Mucosa of descending colon (tissue), 3 donors: ENCODE results near the gene KCNT1. TPM values are rescaled to one million over a fixed set of nuclear protein-coding genes. Genes with fewer than 3 reads are reported as not detected.

Experiments used
- ATAC-seq: fragments of 200-7000 bp; cut with Tn5 transposase; one replicate; pipeline ENCODE4 v1.9.1; 2020; ENCODE audit warnings: mild to moderate bottlenecking, moderate library complexity
- DNase-seq, 3 donors: peaks; one replicate each; pipeline ENCODE4 v3.0.0-alpha.2; 2020
- H3K36me3 ChIP-seq: fragments of 200-600 bp; one replicate; pipeline ENCODE4 v1.8.0; 2021; ENCODE audit warnings: low read depth, mild to moderate bottlenecking
- H3K4me1 ChIP-seq: fragments of 200-600 bp; one replicate; pipeline ENCODE4 v1.8.0; 2021; ENCODE audit warnings: low read depth, mild to moderate bottlenecking
- H3K4me3 ChIP-seq: fragments of 200-600 bp; one replicate; pipeline ENCODE4 v1.8.0; 2021; ENCODE audit warnings: mild to moderate bottlenecking
- H3K9me3 ChIP-seq: fragments of 200-600 bp; one replicate; pipeline ENCODE4 v1.8.0; 2021; ENCODE audit warnings: mild to moderate bottlenecking
- CTCF ChIP-seq: fragments of 200-600 bp; IDR thresholded peaks from one replicate; pipeline ENCODE4 v1.8.0; 2022; ENCODE audit warnings: antibody characterized with exemption, mild to moderate bottlenecking
- intact Hi-C, 2 donors: fragments of 100-400 bp; cut with DNase I in 1 of 2; cut with micrococcal nuclease in 1 of 2; formaldehyde crosslinking; loops; one replicate each; pipeline versions ENCODE4 v1.11.0 to v1.11.1; 2022; cut with DNase I, micrococcal nuclease
- total RNA-seq, 3 donors: library from RNA; stranded (reverse); fragmentation: NEBNext Ultra II Directional in 2 of 3; extraction: Animal tissue kit (Norgen Biotek cat#: 25700) in 2 of 3; gene quantifications; one replicate each; pipeline versions ENCODE4 v1.2.1 to v1.2.4, GENCODE V29; 2021 to 2023
- donor health status: DM: no; HTN: no; CAD: no; lungs with moderate emphysema.
- donor health status: DM: no; HTN: no; CAD: no.
- donor health status: DM: no; HTN: yes; CAD: no.

Gene KCNT1
- total RNA-seq, 3 donors from 2014 or later = 0.22 to 0.60 TPM; not detected in 1

GRCh38 chr9:135792268-135793128, 90.5 kb downstream of the KCNT1 start:
- H3K4me1 ChIP-seq = no peaks in the 10 kb centered on the region
- DNase-seq (no peak), ATAC-seq (no peak)
- TF ChIP-seq CTCF = no peak
- no peaks in the 10 kb centered on the region for H3K36me3 ChIP-seq
- H3K4me3 ChIP-seq = no peak overlapping the region
- no peaks in the 10 kb centered on the region for H3K9me3 ChIP-seq
- intact Hi-C loops = no loop called here

- intact Hi-C loops = no loop called here
- DNase-seq = no peak
- no peak for TF ChIP-seq CTCF
- H3K9me3 ChIP-seq = no peaks in the 10 kb centered on the region
- no peak overlapping the region for H3K4me3 ChIP-seq
- no peaks in the 10 kb centered on the region for H3K36me3 ChIP-seq
- no peak for ATAC-seq
- H3K4me1 ChIP-seq = no peaks in the 10 kb centered on the region
Measured at GRCh38 chr9:135793221-135794056, 91.5 kb downstream of the KCNT1 start.

- Histone ChIP-seq H3K4me3 (no peak overlapping the region), H3K9me3 (no peaks in the 10 kb centered on the region), H3K4me1 (no peaks in the 10 kb centered on the region), H3K36me3 (no peaks in the 10 kb centered on the region)
- intact Hi-C loops = no loop called here
- ATAC-seq = no peak
- no peak for TF ChIP-seq CTCF
- no peak for DNase-seq
Measured at GRCh38 chr9:135794057-135794335, 92.0 kb downstream of the KCNT1 start.

DNA sequence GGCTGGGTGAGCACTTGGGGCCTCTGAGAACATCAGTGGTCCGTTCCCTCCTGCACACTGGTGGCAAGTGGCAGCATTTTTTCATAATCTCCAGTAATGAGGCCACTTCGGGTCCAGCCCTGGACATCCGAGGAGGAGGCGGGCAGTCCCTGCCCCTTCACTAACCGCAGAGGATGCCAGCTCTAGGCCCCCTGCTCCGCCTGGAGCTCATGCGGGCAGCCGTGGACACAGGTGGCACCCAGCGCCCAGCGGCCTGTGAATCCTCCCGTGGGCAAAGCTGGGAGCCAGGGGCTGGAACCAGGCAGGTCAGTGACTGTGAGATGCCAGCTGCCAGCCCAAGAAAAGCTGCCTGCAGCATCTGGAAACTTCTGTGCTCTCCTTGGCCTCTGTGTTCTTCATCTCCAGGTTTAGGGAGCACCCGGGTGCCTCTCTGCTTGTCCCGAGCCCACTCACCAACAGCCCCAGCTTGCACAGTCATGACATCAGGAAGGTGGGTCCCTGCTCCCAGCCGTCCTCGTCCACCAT, 92.4 kb downstream of the KCNT1 start:
- Histone ChIP-seq H3K9me3 (no peaks in the 10 kb centered on the region), H3K36me3 (no peaks in the 10 kb centered on the region), H3K4me3 (no peak overlapping the region), H3K4me1 (no peaks in the 10 kb centered on the region)
- no peak for TF ChIP-seq CTCF
- ATAC-seq (no peak), DNase-seq (no peak)
- intact Hi-C loops = no loop called here

- no peaks in the 10 kb centered on the region for H3K36me3 ChIP-seq
- ATAC-seq = no peak
- intact Hi-C loops = no loop called here
Measured at GRCh38 chr9:135795391-135795790, 93.4 kb downstream of the KCNT1 start.

More at GRCh38 chr9:135795391-135795790, 93.4 kb downstream of the KCNT1 start:
- H3K4me1 ChIP-seq = no peaks in the 10 kb centered on the region
- no peak for TF ChIP-seq CTCF
- no peaks in the 10 kb centered on the region for H3K9me3 ChIP-seq
- DNase-seq = no peak
- H3K4me3 ChIP-seq = no peak overlapping the region
